ENCODE data around the gene CPEB3. TPM values are rescaled to one million over a fixed set of nuclear protein-coding genes. Genes with fewer than 3 reads are reported as not detected.

Gene CPEB3
- total RNA-seq, 4 donors from 2014 or later = 2.8 to 6.3 (median 6.2) TPM

- DNase-seq (ENCODE audit: low spot score) = no peak
- no peak for ATAC-seq (ENCODE audit: low FRiP score)
- no peak for TF ChIP-seq CTCF (IDR thresholded peaks at IDR 0.05)
Measured at GRCh38 chr10:92242910-92243671, 47.8 kb downstream of the CPEB3 start.

DNA sequence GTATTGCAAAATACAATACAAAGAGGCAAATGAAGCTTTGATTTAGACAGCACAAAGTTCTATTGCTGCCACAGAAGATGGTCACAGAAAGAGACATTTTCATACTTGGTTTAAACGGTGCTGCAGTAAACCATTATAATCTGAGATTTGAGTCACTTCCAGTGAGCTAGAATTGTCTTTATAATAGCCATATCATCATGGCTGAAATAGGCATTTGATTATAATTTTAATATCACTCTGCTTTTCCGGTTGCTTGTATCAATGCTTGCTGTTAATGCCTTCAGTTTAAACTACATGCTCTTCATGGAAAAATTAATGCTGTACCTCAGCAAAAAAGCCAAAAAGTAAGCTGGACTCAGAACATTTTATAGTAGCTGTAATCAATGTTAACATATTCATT, 48.5 kb downstream of the CPEB3 start:
- DNase-seq (ENCODE audit: low spot score) (no peak), ATAC-seq (ENCODE audit: low FRiP score) (no peak)
- TF ChIP-seq CTCF (IDR thresholded peaks at IDR 0.05) = no peak

DNA sequence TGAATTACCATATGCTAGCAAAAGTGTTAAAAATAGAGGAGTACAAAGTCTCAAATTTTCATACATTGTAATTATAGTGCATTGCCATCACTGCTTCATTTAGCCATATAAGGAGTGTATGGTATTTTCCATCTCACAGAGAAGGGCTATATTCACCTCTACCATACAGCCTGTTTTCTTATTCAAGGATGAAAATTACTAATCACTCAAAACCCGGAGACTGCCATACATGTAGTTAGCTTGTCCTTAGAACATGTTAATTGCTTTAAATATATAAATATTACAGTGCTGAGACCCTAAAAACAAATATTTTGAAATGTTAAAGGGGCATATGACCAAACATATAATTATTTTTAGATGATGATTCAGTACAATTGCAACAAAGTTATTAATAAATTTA, 49.4 kb downstream of the CPEB3 start:
- ATAC-seq (ENCODE audit: low FRiP score) = no peak
- DNase-seq (ENCODE audit: low spot score) = no peak
- no peak for TF ChIP-seq CTCF (IDR thresholded peaks at IDR 0.05)

- TF ChIP-seq CTCF (IDR thresholded peaks at IDR 0.05) = no peak
- DNase-seq (ENCODE audit: low spot score) (no peak), ATAC-seq (ENCODE audit: low FRiP score) (no peak)
Measured at GRCh38 chr10:92241158-92241500, 49.7 kb downstream of the CPEB3 start.

DNA sequence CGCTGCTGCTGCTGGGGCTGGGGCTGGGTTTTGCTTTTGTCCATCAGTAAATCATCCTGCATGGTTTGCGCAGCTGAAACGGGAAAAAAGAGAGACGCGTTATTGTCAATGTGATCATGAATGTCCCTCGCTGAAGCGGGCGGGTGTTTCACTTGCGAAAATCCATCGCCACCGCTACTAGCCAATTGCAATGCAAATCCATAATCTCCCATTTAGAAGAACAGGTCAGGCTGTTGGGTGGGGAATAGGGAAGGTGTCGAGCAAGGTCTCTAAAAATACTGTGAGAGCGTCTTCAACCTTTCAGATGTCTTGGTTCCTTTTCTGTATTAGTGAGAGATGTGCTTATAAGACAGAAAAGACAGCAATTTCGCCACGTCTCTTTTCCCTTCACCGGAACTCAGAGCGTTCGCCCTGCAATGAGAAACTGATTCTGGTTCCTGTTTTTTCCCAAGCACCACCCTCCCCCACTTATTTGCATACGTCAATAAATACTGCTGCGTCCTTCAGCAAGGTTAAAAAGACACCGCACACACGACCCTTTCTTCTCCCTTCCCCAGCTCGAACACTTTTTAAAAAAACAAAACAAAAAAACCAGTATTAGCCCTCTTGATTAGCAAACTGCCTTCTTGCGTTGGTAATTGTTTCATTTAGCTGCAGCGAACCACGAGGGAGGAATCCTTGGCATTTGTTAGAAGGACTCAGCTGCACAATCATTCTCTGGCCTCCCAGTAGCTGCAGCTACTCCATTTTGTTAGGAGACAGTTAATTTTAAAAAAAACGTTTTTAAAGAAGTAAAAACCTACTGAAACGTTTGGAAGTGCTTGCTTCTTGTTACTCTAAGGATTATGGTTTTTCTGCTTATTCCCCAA, 50.4 kb downstream of the CPEB3 start:
- ATAC-seq (ENCODE audit: low FRiP score) = peak; percentile 65
- no peak for DNase-seq (ENCODE audit: low spot score)
- no peak for TF ChIP-seq CTCF (IDR thresholded peaks at IDR 0.05)

DNA sequence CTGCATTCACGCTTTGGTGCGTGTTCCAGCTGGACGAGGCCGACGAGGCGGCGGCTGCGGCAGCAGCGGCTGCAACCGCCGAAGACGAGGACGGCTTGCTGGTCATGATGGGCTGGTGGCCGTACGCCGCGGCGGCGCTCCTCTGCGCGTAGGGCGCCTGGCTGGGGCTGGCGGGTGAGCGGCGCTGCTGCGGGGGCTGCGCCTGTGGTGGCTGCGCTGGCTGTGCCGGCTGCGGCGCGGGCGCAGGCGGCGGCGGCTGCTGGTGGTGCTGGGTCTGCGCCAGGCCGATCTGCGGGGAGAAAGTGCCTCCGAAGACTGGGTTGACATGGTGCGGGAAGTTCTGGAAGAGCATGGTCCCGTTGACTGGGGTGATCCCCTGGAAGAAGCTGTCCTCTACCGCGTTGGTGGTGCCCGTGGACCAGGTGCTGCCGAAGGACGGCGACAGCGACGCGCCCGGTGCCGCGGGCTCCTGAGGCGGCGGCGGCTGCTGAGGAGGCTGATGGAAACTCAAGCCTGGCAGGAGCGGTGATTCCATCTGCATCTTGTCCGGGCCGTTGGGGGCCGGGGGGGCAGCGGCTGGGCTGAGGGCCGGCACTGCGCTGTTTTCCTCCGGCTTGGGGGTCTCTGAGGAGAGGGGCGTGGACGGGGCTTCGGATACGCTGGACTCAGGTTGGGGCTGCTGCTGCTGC, 51.1 kb downstream of the CPEB3 start:
- TF ChIP-seq CTCF (IDR thresholded peaks at IDR 0.05) = no peak
- DNase-seq (ENCODE audit: low spot score) (no peak), ATAC-seq (ENCODE audit: low FRiP score) (peak; percentile 65)
